Liver (tissue), 9 donors: ENCODE data around the gene COA8. TPM values are rescaled to one million over a fixed set of nuclear protein-coding genes. Genes with fewer than 3 reads are reported as not detected.

Source experiments
- DNase-seq: peaks from one replicate; pipeline ENCODE4 v3.0.0-alpha.2; 2017; ENCODE audit warnings: low spot score
- H3K27ac ChIP-seq, 2 donors: one replicate each; pipeline ENCODE4 v1.7.0; 2013; ENCODE audit warnings: inconsistent platforms in 2 of 2, low read length in 2 of 2, control low read depth in 1 of 2, low read depth in 1 of 2, mild to moderate bottlenecking in 1 of 2
- H3K27me3 ChIP-seq, 4 donors: one replicate each; pipeline versions ENCODE4 v1.6.1 to v1.7.0; 2013; ENCODE audit warnings: low read length in 3 of 4, inconsistent platforms in 1 of 4, mild to moderate bottlenecking in 1 of 4, moderate library complexity in 1 of 4; ENCODE audit not compliant: control insufficient read depth in 4 of 4, insufficient read depth in 4 of 4
- H3K36me3 ChIP-seq, 4 donors: one replicate each; pipeline versions ENCODE4 v1.6.1 to v1.7.0; 2013; ENCODE audit warnings: low read length in 3 of 4, mild to moderate bottlenecking in 3 of 4, low read depth in 1 of 4, moderate library complexity in 1 of 4; ENCODE audit not compliant: control insufficient read depth in 4 of 4, insufficient read depth in 3 of 4
- H3K4me1 ChIP-seq, 4 donors: one replicate each; pipeline versions ENCODE4 v1.6.1 to v1.7.0; 2013; ENCODE audit warnings: low read length in 3 of 4, mild to moderate bottlenecking in 3 of 4, moderate library complexity in 1 of 4; ENCODE audit not compliant: control insufficient read depth in 4 of 4, insufficient read depth in 4 of 4
- H3K4me3 ChIP-seq, 3 donors: one replicate each; pipeline versions ENCODE4 v1.6.1 to v1.7.0; 2013; ENCODE audit warnings: low read length in 3 of 3, control low read depth in 1 of 3, low read depth in 1 of 3, mild to moderate bottlenecking in 1 of 3
- H3K9ac ChIP-seq, 2 donors: one replicate each; pipeline ENCODE4 v1.7.0; 2013; ENCODE audit warnings: low read length in 2 of 2, mild to moderate bottlenecking in 2 of 2, moderate library complexity in 2 of 2, control low read depth in 1 of 2, low read depth in 1 of 2
- H3K9me3 ChIP-seq, 4 donors: one replicate each; pipeline versions ENCODE4 v1.6.1 to v1.7.0; 2013; ENCODE audit warnings: low read length in 3 of 4; ENCODE audit not compliant: control insufficient read depth in 4 of 4
- FOXA1 ChIP-seq: IDR thresholded peaks from 2 replicates; pipeline ENCODE4 v1.6.1; 2016; ENCODE audit warnings: antibody characterized with exemption
- FOXA2 ChIP-seq: IDR thresholded peaks from 2 replicates; pipeline ENCODE4 v1.6.1; 2016; ENCODE audit warnings: antibody characterized with exemption
- HNF4A ChIP-seq, 2 donors: conservative IDR thresholded peaks; 2 replicates each; pipeline ENCODE4 v1.6.1; 2016; ENCODE audit warnings: antibody characterized with exemption in 2 of 2, mild to moderate bottlenecking in 2 of 2
- JUND ChIP-seq, 2 donors: IDR thresholded peaks; 2 replicates each; pipeline ENCODE4 v1.6.1; 2016; ENCODE audit warnings: antibody characterized with exemption in 2 of 2
- NR2F2 ChIP-seq: IDR thresholded peaks from 2 replicates; pipeline ENCODE4 v1.6.1; 2016; ENCODE audit warnings: antibody characterized with exemption
- RAD21 ChIP-seq, 2 donors: IDR thresholded peaks; 2 replicates each; pipeline ENCODE4 v1.6.1; 2016; ENCODE audit warnings: antibody characterized with exemption in 2 of 2, mild to moderate bottlenecking in 2 of 2
- ZBTB33 ChIP-seq: IDR thresholded peaks from 2 replicates; pipeline ENCODE4 v1.6.1; 2016; ENCODE audit warnings: antibody characterized with exemption
- WGBS: extraction: QIAGEN DNeasy Blood & Tissue Kit; methylation state at CpG from one replicate; pipeline ENCODE4 v1.1.7; 2013; 5-methylcytosine and 5-hydroxymethylcytosine counted together
- polyA plus RNA-seq, 2 donors: library from polyadenylated mRNA; stranded (reverse) in 1 of 2; unstranded in 1 of 2; fragments of 200-250 nt in 1 of 2; fragments of >200 nt in 1 of 2; fragmentation: Nextera tagmentation in 1 of 2; extraction: Ambion mirVana in 1 of 2; gene quantifications; one replicate each; pipeline versions ENCODE4 v1.2.1 to v1.2.3, GENCODE V29; 2013 to 2015
- total RNA-seq, 2 donors: library from RNA; depleted of rRNA; stranded (reverse); fragments of >200 nt; gene quantifications; one replicate each; pipeline ENCODE4 v1.2.3, GENCODE V29; 2014
- TF ChIP-seq, protein P1 (sequence below): IDR thresholded peaks from 2 replicates; pipeline ENCODE4 v1.6.1; 2016; ENCODE audit warnings: antibody characterized with exemption, mild to moderate bottlenecking
- TF ChIP-seq, protein P2 (sequence below): fragments of 150-350 bp; IDR thresholded peaks from 2 replicates; pipeline ENCODE4 v1.5.1; 2017; ENCODE audit warnings: improper control_type of control experiment, low read depth, low read length; ENCODE audit not compliant: missing input control
- donor health status: healthy.
- donor health status: healthy.
- donor health status: healthy.
- donor health status: healthy.
- donor health status: healthy.

The COA8 gene
- total and polyA plus RNA-seq, 4 donors: 8.3 to 35.5 (median 17.0) TPM

- H3K9me3 ChIP-seq: no peaks in the 10 kb centered on the region
- TF ChIP-seq FOXA1 (no peak), JUND (IDR thresholded peaks at IDR 0.05) (no peak)
- no peak overlapping the region for H3K4me3 ChIP-seq
- H3K9ac ChIP-seq: no peak overlapping the region
- no peaks in the 10 kb centered on the region for H3K27me3 ChIP-seq
- peaks cover 0 to 23% (median 3%) of the 10 kb centered on the region in 4 donors for H3K36me3 ChIP-seq
- no peak for DNase-seq
- peaks cover 8 to 24% (median 14%) of the 10 kb centered on the region in 4 donors for H3K4me1 ChIP-seq
- H3K27ac ChIP-seq: no peak overlapping the region
- WGBS: 91% methylated on average over 25 of the region's 25 CpGs
Observed at GRCh38 chr14:103533999-103534575, 28.7 kb upstream of the COA8 start.

DNA sequence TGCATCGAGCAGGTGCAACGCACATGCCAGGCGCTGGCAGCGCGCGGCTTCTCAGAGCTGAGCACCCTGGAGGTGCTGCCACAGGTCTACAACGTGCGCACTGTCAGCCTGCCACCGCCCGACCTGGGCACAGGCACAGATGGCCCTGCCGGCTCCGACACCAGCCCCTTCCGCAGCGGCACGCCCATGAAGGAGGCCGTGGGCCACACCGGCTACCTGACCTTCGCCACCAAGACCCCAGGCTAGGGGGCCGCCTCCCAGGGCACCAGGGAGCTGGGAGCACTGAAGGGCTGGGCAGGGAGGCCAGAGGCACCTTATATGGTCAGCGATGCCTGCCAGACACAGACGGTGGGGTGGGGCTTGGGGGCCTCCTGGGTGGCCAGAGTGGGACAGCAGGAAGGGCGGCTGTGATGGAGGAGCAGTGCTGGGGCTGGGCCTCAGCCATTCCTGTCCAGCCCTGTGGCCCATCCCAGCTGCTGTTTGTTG lies 28.1 kb upstream of the COA8 start:
- Histone ChIP-seq H3K27ac (no peak overlapping the region), H3K4me1 (peaks cover 8 to 20% (median 11%) of the 10 kb centered on the region in 4 donors), H3K27me3 (no peaks in the 10 kb centered on the region), H3K9ac (no peak overlapping the region), H3K4me3 (no peak overlapping the region), H3K36me3 (peaks cover 0 to 23% (median 3%) of the 10 kb centered on the region in 4 donors), H3K9me3 (no peaks in the 10 kb centered on the region)
- TF ChIP-seq, protein P1, sequence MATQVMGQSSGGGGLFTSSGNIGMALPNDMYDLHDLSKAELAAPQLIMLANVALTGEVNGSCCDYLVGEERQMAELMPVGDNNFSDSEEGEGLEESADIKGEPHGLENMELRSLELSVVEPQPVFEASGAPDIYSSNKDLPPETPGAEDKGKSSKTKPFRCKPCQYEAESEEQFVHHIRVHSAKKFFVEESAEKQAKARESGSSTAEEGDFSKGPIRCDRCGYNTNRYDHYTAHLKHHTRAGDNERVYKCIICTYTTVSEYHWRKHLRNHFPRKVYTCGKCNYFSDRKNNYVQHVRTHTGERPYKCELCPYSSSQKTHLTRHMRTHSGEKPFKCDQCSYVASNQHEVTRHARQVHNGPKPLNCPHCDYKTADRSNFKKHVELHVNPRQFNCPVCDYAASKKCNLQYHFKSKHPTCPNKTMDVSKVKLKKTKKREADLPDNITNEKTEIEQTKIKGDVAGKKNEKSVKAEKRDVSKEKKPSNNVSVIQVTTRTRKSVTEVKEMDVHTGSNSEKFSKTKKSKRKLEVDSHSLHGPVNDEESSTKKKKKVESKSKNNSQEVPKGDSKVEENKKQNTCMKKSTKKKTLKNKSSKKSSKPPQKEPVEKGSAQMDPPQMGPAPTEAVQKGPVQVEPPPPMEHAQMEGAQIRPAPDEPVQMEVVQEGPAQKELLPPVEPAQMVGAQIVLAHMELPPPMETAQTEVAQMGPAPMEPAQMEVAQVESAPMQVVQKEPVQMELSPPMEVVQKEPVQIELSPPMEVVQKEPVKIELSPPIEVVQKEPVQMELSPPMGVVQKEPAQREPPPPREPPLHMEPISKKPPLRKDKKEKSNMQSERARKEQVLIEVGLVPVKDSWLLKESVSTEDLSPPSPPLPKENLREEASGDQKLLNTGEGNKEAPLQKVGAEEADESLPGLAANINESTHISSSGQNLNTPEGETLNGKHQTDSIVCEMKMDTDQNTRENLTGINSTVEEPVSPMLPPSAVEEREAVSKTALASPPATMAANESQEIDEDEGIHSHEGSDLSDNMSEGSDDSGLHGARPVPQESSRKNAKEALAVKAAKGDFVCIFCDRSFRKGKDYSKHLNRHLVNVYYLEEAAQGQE: no peak
- TF ChIP-seq, protein P2, sequence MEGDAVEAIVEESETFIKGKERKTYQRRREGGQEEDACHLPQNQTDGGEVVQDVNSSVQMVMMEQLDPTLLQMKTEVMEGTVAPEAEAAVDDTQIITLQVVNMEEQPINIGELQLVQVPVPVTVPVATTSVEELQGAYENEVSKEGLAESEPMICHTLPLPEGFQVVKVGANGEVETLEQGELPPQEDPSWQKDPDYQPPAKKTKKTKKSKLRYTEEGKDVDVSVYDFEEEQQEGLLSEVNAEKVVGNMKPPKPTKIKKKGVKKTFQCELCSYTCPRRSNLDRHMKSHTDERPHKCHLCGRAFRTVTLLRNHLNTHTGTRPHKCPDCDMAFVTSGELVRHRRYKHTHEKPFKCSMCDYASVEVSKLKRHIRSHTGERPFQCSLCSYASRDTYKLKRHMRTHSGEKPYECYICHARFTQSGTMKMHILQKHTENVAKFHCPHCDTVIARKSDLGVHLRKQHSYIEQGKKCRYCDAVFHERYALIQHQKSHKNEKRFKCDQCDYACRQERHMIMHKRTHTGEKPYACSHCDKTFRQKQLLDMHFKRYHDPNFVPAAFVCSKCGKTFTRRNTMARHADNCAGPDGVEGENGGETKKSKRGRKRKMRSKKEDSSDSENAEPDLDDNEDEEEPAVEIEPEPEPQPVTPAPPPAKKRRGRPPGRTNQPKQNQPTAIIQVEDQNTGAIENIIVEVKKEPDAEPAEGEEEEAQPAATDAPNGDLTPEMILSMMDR: no peak
- TF ChIP-seq NR2F2: no peak
- TF ChIP-seq FOXA2: no peak
- no peak for TF ChIP-seq HNF4A (conservative IDR thresholded peaks at IDR 0.05)
- no peak for DNase-seq
- WGBS: 91% methylated on average over 22 of the region's 22 CpGs

DNA sequence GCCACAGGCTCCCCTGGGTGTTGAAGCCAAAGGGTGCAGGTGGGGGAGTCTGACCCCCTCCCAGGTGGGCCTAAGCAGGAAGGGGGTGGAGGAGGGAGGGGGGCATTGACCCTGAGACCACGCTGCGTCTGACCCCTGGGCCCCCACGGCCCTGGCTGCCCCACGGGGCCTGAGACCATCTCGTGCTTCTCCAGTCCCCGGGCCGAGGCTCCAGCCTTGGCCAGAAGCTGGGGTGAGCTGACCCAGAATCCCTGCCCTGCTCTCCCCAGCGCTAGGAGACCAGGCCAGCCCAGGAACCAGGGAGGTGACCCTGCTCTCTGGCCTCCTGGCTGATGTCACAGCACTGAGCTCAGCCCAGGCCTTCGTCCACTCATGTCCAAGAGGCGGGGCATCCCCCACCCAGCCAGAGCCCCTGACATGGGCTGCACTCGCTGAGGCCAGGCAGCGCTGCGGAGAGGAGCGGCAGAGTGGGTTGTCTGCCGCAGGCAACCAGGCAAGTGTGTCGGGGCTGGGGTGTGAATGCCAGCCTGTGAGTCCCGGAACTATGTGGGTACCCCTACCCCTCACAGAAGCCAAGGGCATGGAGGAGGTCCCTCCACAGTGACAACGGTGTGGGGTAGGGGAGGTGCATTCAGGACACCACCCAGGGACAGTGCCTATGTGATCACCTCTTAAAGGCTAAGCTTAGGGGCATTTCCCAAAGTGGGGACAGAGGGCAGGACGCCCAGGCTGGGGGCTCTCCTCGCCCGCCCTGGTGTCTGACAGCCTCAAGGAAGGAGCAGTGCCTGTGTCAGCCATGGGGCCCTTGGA lies 27.5 kb upstream of the COA8 start:
- peaks cover under 1 to 13% (median 5%) of the 10 kb centered on the region in 4 donors for H3K4me1 ChIP-seq
- H3K4me3 ChIP-seq: no peak overlapping the region
- H3K36me3 ChIP-seq: peaks cover 0 to 23% (median 3%) of the 10 kb centered on the region in 4 donors
- WGBS: 87% methylated on average over 21 of the region's 21 CpGs
- no peak overlapping the region for H3K9ac ChIP-seq
- no peaks in the 10 kb centered on the region for H3K27me3 ChIP-seq
- no peaks in the 10 kb centered on the region for H3K9me3 ChIP-seq
- H3K27ac ChIP-seq: no peak overlapping the region
- no peak for DNase-seq
- TF ChIP-seq FOXA1: no peak
- TF ChIP-seq JUND (IDR thresholded peaks at IDR 0.05): no peak
- TF ChIP-seq HNF4A (conservative IDR thresholded peaks at IDR 0.05): no peak
- no peak for TF ChIP-seq ZBTB33
- no peak for TF ChIP-seq RAD21 (IDR thresholded peaks at IDR 0.05)
